HCT116 (cell line): ENCODE measurements around the gene RTF2. TPM values are rescaled to one million over a fixed set of nuclear protein-coding genes. Genes with fewer than 3 reads are reported as not detected.

ENCODE experiments used
- ATAC-seq: fragments of 200-7000 bp; cut with Tn5 transposase; 2 replicates; pipeline ENCODE4 v1.9.1; 2020; ENCODE audit warnings: mild to moderate bottlenecking, moderate library complexity
- BruUV-seq: library from RNA; stranded (reverse); fragments of 400-500 nt; replicated peaks from 2 replicates; lab custom pipeline; 2021; lab: Mats Ljungman, UMichigan
- CTCF ChIA-PET: fragments of 300-600 bp; sonication (Branson Sonifier 250); formaldehyde crosslinking; loops from one replicate; lab custom pipeline; 2021; ENCODE audit warnings: antibody characterized with exemption; lab: Charles Lee
- POLR2A ChIA-PET: fragments of 300-600, 350-600 bp; sonication (Branson Sonifier 250); formaldehyde crosslinking; loops from one replicate; lab custom pipeline; 2021; ENCODE audit warnings: antibody characterized with exemption; lab: Charles Lee
- RAD21 ChIA-PET, 2 experiments: fragments of 300-600 bp; sonication (Branson Sonifier 250); formaldehyde crosslinking; loops; one replicate each; lab custom pipeline; 2023; ENCODE audit warnings: low total read pairs in 2 of 2; ENCODE audit not compliant: uncharacterized antibody in 2 of 2, unreplicated experiment in 2 of 2, low non-redundant PET in 1 of 2; lab: Charles Lee
- DNase-seq: peaks from one replicate; pipeline ENCODE4 v3.0.0-alpha.2; 2010; ENCODE audit warnings: low read depth, low spot score
- H2AFZ ChIP-seq: fragments of 200-600 bp; shearing (Covaris generic), sonication (generic); 2 replicates; pipeline ENCODE4 v1.6.1; 2017; ENCODE audit warnings: low read depth, mixed run types, mixed read lengths, antibody characterized with exemption, low read length; ENCODE audit not compliant: poor library complexity, severe bottlenecking
- H3K27ac ChIP-seq: 2 replicates; pipeline ENCODE4 v1.5.1; 2012; ENCODE audit warnings: low read depth, low read length
- H3K27me3 ChIP-seq: fragments of 200-600 bp; sonication (generic); 2 replicates; pipeline ENCODE4 v1.6.1; 2016; ENCODE audit warnings: mixed run types, low read length, mixed read lengths; ENCODE audit not compliant: insufficient read depth
- H3K36me3 ChIP-seq, 2 experiments: fragments of 200-500 bp in 1 of 2; fragments of 200-600 bp in 1 of 2; sonication (Bioruptor generic) in 1 of 2; sonication (generic) in 1 of 2; 2 replicates each; pipeline versions ENCODE4 v1.5.1 to v1.6.1; 2014 to 2016; ENCODE audit warnings: low read length in 2 of 2, inconsistent platforms in 1 of 2, mixed read lengths in 1 of 2, mixed run types in 1 of 2; ENCODE audit not compliant: insufficient read depth in 2 of 2, control insufficient read depth in 1 of 2
- H3K4me1 ChIP-seq, 2 experiments: fragments of 200-600 bp in 1 of 2; sonication (generic) in 1 of 2; 2 replicates each; pipeline versions ENCODE4 v1.5.1 to v1.6.1; 2012 to 2017; ENCODE audit warnings: low read length in 2 of 2, inconsistent platforms in 1 of 2, mild to moderate bottlenecking in 1 of 2, mixed read lengths in 1 of 2, mixed run types in 1 of 2, moderate library complexity in 1 of 2; ENCODE audit not compliant: insufficient read depth in 2 of 2, control insufficient read depth in 1 of 2
- H3K4me2 ChIP-seq: fragments of 200-600 bp; sonication (generic); 2 replicates; pipeline ENCODE4 v1.6.1; 2017; ENCODE audit warnings: mixed run types, low read length, mixed read lengths
- H3K4me3 ChIP-seq, 2 experiments: fragments of 200-600 bp in 1 of 2; sonication (generic) in 1 of 2; replicated peaks in 1 of 2; 2 replicates each; pipeline ENCODE4 v1.5.1; 2011 to 2016; ENCODE audit warnings: low read length in 2 of 2, control low read depth in 1 of 2, low read depth in 1 of 2, mild to moderate bottlenecking in 1 of 2, mixed read lengths in 1 of 2, mixed run types in 1 of 2
- H3K79me2 ChIP-seq: fragments of 200-600 bp; sonication (generic); 2 replicates; pipeline ENCODE4 v1.6.1; 2017; ENCODE audit warnings: mild to moderate bottlenecking, mixed run types, low read length, moderate library complexity, mixed read lengths; ENCODE audit not compliant: insufficient read depth
- H3K9ac ChIP-seq: fragments of 200-600 bp; sonication (generic); 2 replicates; pipeline ENCODE4 v1.6.1; 2016; ENCODE audit warnings: low read length, mixed read lengths
- H3K9me2 ChIP-seq: fragments of 200-600 bp; sonication (generic), shearing (Covaris generic); 2 replicates; pipeline ENCODE4 v1.6.1; 2017; ENCODE audit warnings: mixed run types, mild to moderate bottlenecking, moderate library complexity; ENCODE audit not compliant: insufficient read depth
- H3K9me3 ChIP-seq, 2 experiments: fragments of 200-500 bp in 1 of 2; fragments of 200-600 bp in 1 of 2; sonication (Bioruptor generic) in 1 of 2; sonication (generic) in 1 of 2; 2 replicates each; pipeline ENCODE4 v1.6.1; 2014 to 2017; ENCODE audit warnings: low read length in 2 of 2, mixed read lengths in 2 of 2, inconsistent platforms in 1 of 2, low read depth in 1 of 2, mild to moderate bottlenecking in 1 of 2, mixed run types in 1 of 2, moderate library complexity in 1 of 2; ENCODE audit not compliant: control insufficient read depth in 1 of 2, insufficient read depth in 1 of 2
- H4K20me1 ChIP-seq: fragments of 200-600 bp; sonication (generic), shearing (Covaris generic); 2 replicates; pipeline ENCODE4 v1.6.1; 2017; ENCODE audit warnings: mixed run types, mild to moderate bottlenecking, moderate library complexity; ENCODE audit not compliant: insufficient read depth
- ATF3 ChIP-seq: IDR thresholded peaks from 2 replicates; pipeline ENCODE4 v1.6.1; 2012
- CEBPB ChIP-seq: IDR thresholded peaks from 2 replicates; pipeline ENCODE4 v1.6.1; 2012; ENCODE audit warnings: low read depth
- EGR1 ChIP-seq: IDR thresholded peaks from 2 replicates; pipeline ENCODE4 v1.6.1; 2012; ENCODE audit warnings: low read depth
- EZH2 ChIP-seq: fragments of 200-600 bp; sonication (generic); IDR thresholded peaks from 2 replicates; pipeline ENCODE4 v1.6.1; 2017; ENCODE audit warnings: antibody characterized with exemption, mixed run types
- FOSL1 ChIP-seq: IDR thresholded peaks from 2 replicates; pipeline ENCODE4 v1.6.1; 2012; ENCODE audit warnings: low read depth
- TCF7L2 ChIP-seq: IDR thresholded peaks from 2 replicates; pipeline ENCODE4 v1.7.0; 2011; ENCODE audit warnings: borderline replicate concordance, inconsistent platforms; ENCODE audit not compliant: insufficient read depth, insufficient read length; ENCODE audit errors: extremely low read depth
- YY1 ChIP-seq: IDR thresholded peaks from 2 replicates; pipeline ENCODE4 v1.6.1; 2011; ENCODE audit warnings: low read length, low read depth, moderate library complexity, mild to moderate bottlenecking; ENCODE audit not compliant: insufficient replicate concordance; ENCODE audit errors: extremely low read depth
- ZBTB33 ChIP-seq: IDR thresholded peaks from 2 replicates; pipeline ENCODE4 v1.6.1; 2011; ENCODE audit warnings: mild to moderate bottlenecking, low read length, moderate library complexity; ENCODE audit not compliant: insufficient replicate concordance; ENCODE audit errors: extremely low read depth
- ZFX ChIP-seq: fragments of 450-650 bp; IDR thresholded peaks from 2 replicates; pipeline ENCODE4 v1.6.1; 2017
- intact Hi-C: fragments of 100-400 bp; cut with micrococcal nuclease; formaldehyde crosslinking; loops from 2 replicates; pipeline ENCODE4 v1.10.0; 2022
- total RNA-seq: library from RNA; stranded (reverse); gene quantifications from one replicate; pipeline ENCODE4 v1.2.1, GENCODE V29; 2021; ENCODE audit not compliant: unreplicated experiment

The RTF2 gene
- total RNA-seq, 1 experiment from 2014 or later: 73.8 TPM

GRCh38 chr20:56516631-56517030 is 48.2 kb downstream of the RTF2 start:
- intact Hi-C loops: no loop called here
- Histone ChIP-seq H3K27me3 (no peaks in the 10 kb centered on the region), H3K27ac (no peak overlapping the region), H3K4me3 (no peak overlapping the region), H2AFZ (no peak overlapping the region), H4K20me1 (no peaks in the 10 kb centered on the region), H3K4me1 (no peaks in the 10 kb centered on the region), H3K4me2 (no peak overlapping the region), H3K36me3 (peaks cover 20 to 23% of the 10 kb centered on the region in 2 experiments; a peak in 3 of 4 replicates), H3K9me2 (no peaks in the 10 kb centered on the region), H3K9me3 (peaks cover 0 to 7% of the 10 kb centered on the region in 2 experiments; a peak in 1 of 4 replicates), H3K9ac (no peak overlapping the region), H3K79me2 (no peaks in the 10 kb centered on the region)
- CTCF ChIA-PET: no interaction called here
- RAD21 ChIA-PET: no interaction called here
- DNase-seq (no peak), ATAC-seq (no peak)
- POLR2A ChIA-PET: no interaction called here
- TF ChIP-seq YY1: no peak
- TF ChIP-seq EZH2: no peak
- TF ChIP-seq ATF3: no peak
- TF ChIP-seq EGR1: no peak
- no peak for TF ChIP-seq TCF7L2
- TF ChIP-seq FOSL1: no peak
- no peak for TF ChIP-seq ZBTB33
- no peak for TF ChIP-seq CEBPB
- no peak for TF ChIP-seq ZFX
- BruUV-seq: no TSS peak
